ENCODE data around the gene VMP1. TPM values are rescaled to one million over a fixed set of nuclear protein-coding genes. Genes with fewer than 3 reads are reported as not detected.
A peak's percentile ranks its signal among the peaks of the same experiment; 100 is the strongest.

Gene VMP1
- total RNA-seq, 1 experiment from 2014 or later = 83.1 TPM

DNA sequence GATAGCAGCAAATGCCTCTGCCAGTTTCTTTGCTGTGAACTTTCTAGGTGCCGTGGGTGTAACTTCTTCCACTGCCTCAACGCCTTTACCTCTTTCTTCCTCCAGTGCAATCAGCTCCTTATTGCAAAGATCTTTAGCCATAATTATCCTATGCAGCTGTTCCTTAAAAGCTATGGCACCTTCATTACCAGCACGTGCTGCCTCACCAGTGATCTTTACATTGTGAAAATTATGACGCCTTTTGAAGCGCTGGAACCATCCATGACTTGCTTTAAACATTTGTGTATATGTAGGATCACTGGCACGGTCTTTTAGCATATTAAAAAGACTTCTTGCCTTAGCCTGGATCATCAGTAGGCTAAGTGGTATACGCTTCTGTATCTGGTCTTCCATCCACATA is 8.2 kb upstream of the VMP1 start:
- H3K14ac ChIP-seq (ENCODE audit: insufficient read depth, low read length) = no peak overlapping the region
- no peaks in the 10 kb centered on the region for H3K9me3 ChIP-seq (ENCODE audit: control insufficient read depth, low read depth, low read length)
- no peak overlapping the region for H2BK120ac ChIP-seq (ENCODE audit: low read depth, low read length, poor library complexity, severe bottlenecking)
- H3K27me3 ChIP-seq (ENCODE audit: insufficient read depth, low read length) = no peaks in the 10 kb centered on the region
- no peak overlapping the region for H3K27ac ChIP-seq (ENCODE audit: insufficient read length, low read depth, low read length)
- H2BK12ac ChIP-seq (ENCODE audit: insufficient read length, low read depth, low read length) = no peak overlapping the region
- peaks cover 8% of the 10 kb centered on the region for H3K79me1 ChIP-seq (ENCODE audit: insufficient read depth, low read depth, low read length, poor library complexity, severe bottlenecking)
- TF ChIP-seq, protein P1, sequence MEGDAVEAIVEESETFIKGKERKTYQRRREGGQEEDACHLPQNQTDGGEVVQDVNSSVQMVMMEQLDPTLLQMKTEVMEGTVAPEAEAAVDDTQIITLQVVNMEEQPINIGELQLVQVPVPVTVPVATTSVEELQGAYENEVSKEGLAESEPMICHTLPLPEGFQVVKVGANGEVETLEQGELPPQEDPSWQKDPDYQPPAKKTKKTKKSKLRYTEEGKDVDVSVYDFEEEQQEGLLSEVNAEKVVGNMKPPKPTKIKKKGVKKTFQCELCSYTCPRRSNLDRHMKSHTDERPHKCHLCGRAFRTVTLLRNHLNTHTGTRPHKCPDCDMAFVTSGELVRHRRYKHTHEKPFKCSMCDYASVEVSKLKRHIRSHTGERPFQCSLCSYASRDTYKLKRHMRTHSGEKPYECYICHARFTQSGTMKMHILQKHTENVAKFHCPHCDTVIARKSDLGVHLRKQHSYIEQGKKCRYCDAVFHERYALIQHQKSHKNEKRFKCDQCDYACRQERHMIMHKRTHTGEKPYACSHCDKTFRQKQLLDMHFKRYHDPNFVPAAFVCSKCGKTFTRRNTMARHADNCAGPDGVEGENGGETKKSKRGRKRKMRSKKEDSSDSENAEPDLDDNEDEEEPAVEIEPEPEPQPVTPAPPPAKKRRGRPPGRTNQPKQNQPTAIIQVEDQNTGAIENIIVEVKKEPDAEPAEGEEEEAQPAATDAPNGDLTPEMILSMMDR (conservative IDR thresholded peaks at IDR 0.05) = no peak
- H4K20me1 ChIP-seq (ENCODE audit: control insufficient read depth, insufficient read depth, insufficient read length) = no peaks in the 10 kb centered on the region
- no peak overlapping the region for H3K4ac ChIP-seq (ENCODE audit: low read depth, low read length)
- no peak overlapping the region for H3K4me2 ChIP-seq (ENCODE audit: insufficient read depth, insufficient read length, low read length)
- H2BK15ac ChIP-seq (ENCODE audit: low read depth, low read length) = no peak overlapping the region
- H3K56ac ChIP-seq (ENCODE audit: insufficient read length, low read depth, low read length) = no peak overlapping the region
- no peak overlapping the region for H3K23ac ChIP-seq (ENCODE audit: insufficient read length, low read depth, low read length)
- Mint-ChIP-seq H3K4me3 (no peak overlapping the region), H3K4me1 (peaks cover 13 to 28% of the 10 kb centered on the region in 2 experiments), H3K27me3 (ENCODE audit: low read depth) (no peaks in the 10 kb centered on the region), H3K9me3 (no peaks in the 10 kb centered on the region), H3K27ac (peak overlapping the region in 1 of 3 experiments; percentile 33; a peak in 2 of 7 replicates), H3K36me3 (ENCODE audit: insufficient read depth in 1 of 3, low read depth in 3 of 3) (peaks cover 19 to 60% (median 50%) of the 10 kb centered on the region in 3 experiments; a peak in 6 of 7 replicates)
- no peak overlapping the region for H2BK5ac ChIP-seq (ENCODE audit: insufficient read length, low read length)
- H3T11ph ChIP-seq (ENCODE audit: low read length) = no peak overlapping the region
- H3K23me2 ChIP-seq (ENCODE audit: insufficient read length, low read depth, low read length, poor library complexity, severe bottlenecking) = no peaks in the 10 kb centered on the region
- H2AK5ac ChIP-seq (ENCODE audit: insufficient read length, low read length) = no peak overlapping the region
- H3K18ac ChIP-seq (ENCODE audit: insufficient read length, low read depth, low read length) = no peak overlapping the region
- DNase-seq = no peak
- H2BK20ac ChIP-seq (ENCODE audit: low read depth, low read length, poor library complexity, severe bottlenecking) = no peak overlapping the region
- H3K9ac ChIP-seq (ENCODE audit: extremely low read depth, insufficient read length, low read length) = no peak overlapping the region
- no peak overlapping the region for H4K5ac ChIP-seq (ENCODE audit: insufficient read length, low read depth, low read length)
- no peak overlapping the region for H2AFZ ChIP-seq (ENCODE audit: low read length)
- no peak overlapping the region for H4K91ac ChIP-seq (ENCODE audit: insufficient read length, low read depth, low read length)
- no CpG with 5 or more reads among the region's 7 CpGs for WGBS (ENCODE audit: extremely low coverage, insufficient read length, low lambda C conversion rate)
- no peaks in the 10 kb centered on the region for H3K4me1 ChIP-seq (ENCODE audit: insufficient read depth, low read length)
- no peak overlapping the region for H4K8ac ChIP-seq (replicated peaks; ENCODE audit: insufficient read length, low read depth, low read length)
- H3K79me2 ChIP-seq (ENCODE audit: insufficient read depth, low read length) = peaks cover 31% of the 10 kb centered on the region; the same call in 1 of the 2 replicates

Data from H9 (cell line).